Endodermal cell (in vitro differentiated cells): ENCODE data around the gene LRRC73. TPM values are rescaled to one million over a fixed set of nuclear protein-coding genes. Genes with fewer than 3 reads are reported as not detected.
"Not testable (repeated sequence)": the region's sequence is repeated elsewhere in the genome, so short reads cannot be mapped to it uniquely, and the experiment has no call there.

ENCODE experiments used
- DNase-seq: peaks from one replicate; pipeline ENCODE4 v3.0.0-alpha.2; 2017
- H3K27ac ChIP-seq: 2 replicates; pipeline ENCODE4 v1.5.1; 2013; ENCODE audit warnings: mild to moderate bottlenecking, low read depth, low read length, moderate library complexity
- H3K27me3 ChIP-seq: 2 replicates; pipeline ENCODE4 v1.6.1; 2013; ENCODE audit warnings: mild to moderate bottlenecking, low read length, moderate library complexity; ENCODE audit not compliant: insufficient read depth, control insufficient read depth, poor library complexity, severe bottlenecking
- H3K36me3 ChIP-seq: 2 replicates; pipeline ENCODE4 v1.7.0; 2013; ENCODE audit warnings: mild to moderate bottlenecking, low read length, moderate library complexity; ENCODE audit not compliant: control insufficient read depth, insufficient read depth
- H3K4me1 ChIP-seq: one replicate; pipeline ENCODE4 v1.7.0; 2013; ENCODE audit warnings: low read length; ENCODE audit not compliant: control insufficient read depth, insufficient read depth
- H3K4me3 ChIP-seq: 2 replicates; pipeline ENCODE4 v1.5.1; 2013; ENCODE audit warnings: mild to moderate bottlenecking, low read length, moderate library complexity
- H3K9ac ChIP-seq: 2 replicates; pipeline ENCODE4 v1.6.1; 2013; ENCODE audit warnings: mild to moderate bottlenecking, low read length, moderate library complexity; ENCODE audit not compliant: poor library complexity, severe bottlenecking; ENCODE audit errors: extremely low read depth
- H3K9me3 ChIP-seq: 2 replicates; pipeline ENCODE4 v1.6.1; 2013; ENCODE audit warnings: mild to moderate bottlenecking, low read length, moderate library complexity; ENCODE audit not compliant: control insufficient read depth
- H3K27ac Mint-ChIP-seq: 2 replicates; pipeline ENCODE4 v1.8.0; 2020; ENCODE audit warnings: mixed read lengths
- H3K27me3 Mint-ChIP-seq: 2 replicates; pipeline ENCODE4 v1.8.0; 2021; ENCODE audit warnings: mild to moderate bottlenecking, mixed read lengths; ENCODE audit not compliant: insufficient read depth
- H3K36me3 Mint-ChIP-seq: 2 replicates; pipeline ENCODE4 v1.8.0; 2020; ENCODE audit warnings: low read depth, mixed read lengths
- H3K4me1 Mint-ChIP-seq: 2 replicates; pipeline ENCODE4 v1.8.0; 2020; ENCODE audit warnings: mixed read lengths
- H3K4me3 Mint-ChIP-seq: 2 replicates; pipeline ENCODE4 v1.8.0; 2020; ENCODE audit warnings: mild to moderate bottlenecking, moderate library complexity, mixed read lengths
- H3K9me3 Mint-ChIP-seq: 2 replicates; pipeline ENCODE4 v1.8.0; 2020; ENCODE audit warnings: mild to moderate bottlenecking, mixed read lengths
- WGBS, 2 experiments: methylation state at CpG; one replicate each; pipeline versions ENCODE4 v1.1.5 to v1.1.7; 2013; ENCODE audit warnings: missing lambda C conversion rate in 2 of 2, mixed read lengths in 1 of 2; ENCODE audit not compliant: insufficient coverage in 1 of 2, insufficient read length in 1 of 2; 5-methylcytosine and 5-hydroxymethylcytosine counted together
- long read RNA-seq, 4 experiments: library from polyadenylated mRNA in 2 of 4; library from RNA in 1 of 4; library from capped mRNA in 1 of 4; stranded (forward) in 3 of 4; unstranded in 1 of 4; transcript quantifications; one replicate each; pipeline ENCODE4 v2.0.0, GENCODE V29; 2020 to 2021; ENCODE audit warnings: inconsistent platforms in 1 of 4
- polyA plus RNA-seq, 2 experiments: library from polyadenylated mRNA; stranded (reverse); fragments of 50-300 nt; gene quantifications; one replicate each; pipeline ENCODE4 v1.2.3, GENCODE V29; 2013
- total RNA-seq, 2 donors: library from RNA; stranded (reverse); fragmentation: NEBNext Ultra II Directional in 1 of 2; extraction: Animal tissue kit (Norgen Biotek cat#: 25700) in 1 of 2; gene quantifications; 2 replicates in 1 of 2; 3 replicates in 1 of 2; pipeline ENCODE4 v1.2.1, GENCODE V29; 2021
- TF ChIP-seq, protein P1 (sequence below): fragments of 200-600 bp; sonication (generic); conservative IDR thresholded peaks from 2 replicates; pipeline ENCODE4 v1.5.0; 2021; ENCODE audit warnings: antibody characterized with exemption, mild to moderate bottlenecking

The LRRC73 gene, protein sequence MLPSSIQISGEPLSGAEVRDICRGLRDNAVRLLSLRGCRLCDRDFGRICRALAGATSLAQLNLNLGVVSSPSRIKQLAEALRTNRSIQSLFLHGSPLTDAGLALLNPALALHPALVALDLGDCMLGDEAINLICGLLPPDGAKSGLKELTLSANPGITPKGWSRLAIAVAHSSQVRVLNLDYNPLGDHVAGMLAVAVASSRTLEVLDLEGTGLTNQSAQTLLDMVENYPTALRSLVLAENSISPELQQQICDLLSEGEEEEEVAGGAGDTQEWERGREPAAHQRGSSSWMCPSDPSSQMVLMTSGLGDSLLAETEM
- total RNA-seq, result under 1 TPM; 0.46 to 0.64 TPM
- polyA plus RNA-seq (2013, experiment 1 of 2), result 1.2 TPM
- polyA plus RNA-seq (2013, experiment 2 of 2), result 1.4 TPM
- long read RNA-seq, experiment 1, result 0 reads
- long read RNA-seq, experiment 2, result 0 reads
- long read RNA-seq, experiment 3, result 0 reads
- long read RNA-seq, experiment 4, result 0 reads

DNA sequence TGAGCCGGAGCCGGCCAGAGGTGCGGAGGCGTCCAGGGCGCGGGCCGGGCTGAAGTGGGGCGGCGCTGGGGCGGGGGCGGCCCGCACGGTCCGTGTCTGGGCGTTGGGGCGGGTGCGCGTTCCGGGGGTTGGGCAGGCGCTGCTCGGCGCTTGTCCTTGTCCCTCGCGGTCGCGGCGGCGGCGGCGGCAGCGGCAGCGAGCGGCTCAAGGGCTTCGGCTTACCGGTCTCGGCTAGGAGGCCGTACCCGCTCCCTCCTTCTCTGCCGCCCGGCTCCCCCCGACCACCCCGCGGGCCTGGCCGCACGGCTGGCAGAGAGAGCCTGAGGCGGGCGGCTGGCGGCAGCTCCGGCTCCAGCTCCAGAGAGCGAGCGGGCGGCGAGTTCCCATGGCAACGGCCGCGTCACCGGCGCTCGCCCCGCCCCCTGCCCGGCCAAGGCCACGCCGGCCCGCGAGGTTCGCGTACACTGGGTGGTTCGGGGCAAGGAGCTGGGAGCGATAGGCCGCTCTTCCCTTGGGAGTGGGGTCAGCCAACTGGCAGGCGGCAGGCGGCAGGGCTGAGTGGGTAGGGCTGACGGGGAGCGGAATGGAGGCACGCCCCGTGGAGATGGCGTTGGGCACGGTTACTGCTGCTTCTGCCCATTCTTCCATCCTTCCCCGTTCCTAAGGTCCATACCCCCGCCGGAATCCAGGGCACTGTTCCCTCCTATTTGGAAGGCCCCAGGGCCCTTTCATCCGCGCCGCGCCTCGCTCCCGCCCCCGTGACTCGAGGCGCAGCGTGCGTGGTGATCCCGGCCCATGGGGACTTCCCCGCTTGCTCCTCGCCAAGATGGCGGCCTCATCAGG is at the start of gene LRRC73:
Gene LRRC73 (minus strand): TSS at position 363 of the 843 bp plus-strand sequence. CDS start 561 bp downstream, outside the sequence.
- Histone ChIP-seq H3K4me1 (no peaks in the 10 kb centered on the region), H3K36me3 (peaks cover 42% of the 10 kb centered on the region), H3K27me3 (peaks cover 23% of the 10 kb centered on the region), H3K9me3 (no peaks in the 10 kb centered on the region), H3K4me3 (peak within 1 kb of the TSS; percentile 58), H3K27ac (no peak within 1 kb of the TSS), H3K9ac (no peak within 1 kb of the TSS)
- no peaks in the 10 kb centered on the region for H3K9me3 Mint-ChIP-seq
- 14 to 46% methylated on average over 31 to 96 of the region's 96 CpGs for WGBS, 2 experiments
- H3K27ac Mint-ChIP-seq, result no peak within 1 kb of the TSS
- peaks cover 4% of the 10 kb centered on the region for H3K4me1 Mint-ChIP-seq
- peaks cover 29% of the 10 kb centered on the region for H3K36me3 Mint-ChIP-seq
- DNase-seq, result peak; percentile 94
- peaks cover 31% of the 10 kb centered on the region for H3K27me3 Mint-ChIP-seq
- H3K4me3 Mint-ChIP-seq, result peak within 1 kb of the TSS; percentile 61
- TF ChIP-seq, protein P1, sequence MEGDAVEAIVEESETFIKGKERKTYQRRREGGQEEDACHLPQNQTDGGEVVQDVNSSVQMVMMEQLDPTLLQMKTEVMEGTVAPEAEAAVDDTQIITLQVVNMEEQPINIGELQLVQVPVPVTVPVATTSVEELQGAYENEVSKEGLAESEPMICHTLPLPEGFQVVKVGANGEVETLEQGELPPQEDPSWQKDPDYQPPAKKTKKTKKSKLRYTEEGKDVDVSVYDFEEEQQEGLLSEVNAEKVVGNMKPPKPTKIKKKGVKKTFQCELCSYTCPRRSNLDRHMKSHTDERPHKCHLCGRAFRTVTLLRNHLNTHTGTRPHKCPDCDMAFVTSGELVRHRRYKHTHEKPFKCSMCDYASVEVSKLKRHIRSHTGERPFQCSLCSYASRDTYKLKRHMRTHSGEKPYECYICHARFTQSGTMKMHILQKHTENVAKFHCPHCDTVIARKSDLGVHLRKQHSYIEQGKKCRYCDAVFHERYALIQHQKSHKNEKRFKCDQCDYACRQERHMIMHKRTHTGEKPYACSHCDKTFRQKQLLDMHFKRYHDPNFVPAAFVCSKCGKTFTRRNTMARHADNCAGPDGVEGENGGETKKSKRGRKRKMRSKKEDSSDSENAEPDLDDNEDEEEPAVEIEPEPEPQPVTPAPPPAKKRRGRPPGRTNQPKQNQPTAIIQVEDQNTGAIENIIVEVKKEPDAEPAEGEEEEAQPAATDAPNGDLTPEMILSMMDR, result no peak

DNA sequence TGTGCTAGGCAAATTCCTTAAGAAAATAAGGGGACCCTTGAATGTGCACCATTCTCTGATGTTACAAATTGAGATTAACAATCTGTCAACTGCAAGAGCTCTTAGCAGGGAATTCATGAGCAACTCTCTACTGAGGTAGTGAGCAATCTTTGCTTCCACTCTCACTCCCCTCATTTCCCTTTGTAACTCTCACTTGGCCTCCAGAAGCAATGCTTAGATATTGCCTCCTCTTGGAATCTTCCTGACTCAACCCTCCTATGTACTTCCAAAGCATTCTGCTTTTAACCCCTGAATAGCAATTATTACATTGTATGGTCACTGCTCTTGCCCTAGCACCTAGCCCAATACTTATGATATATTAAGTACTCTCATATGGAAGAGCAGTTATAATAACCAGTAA is 49.2 kb upstream of the LRRC73 start:
- no peaks in the 10 kb centered on the region for H3K27me3 Mint-ChIP-seq
- no peak overlapping the region for H3K27ac ChIP-seq
- no peaks in the 10 kb centered on the region for H3K9me3 Mint-ChIP-seq
- peaks cover 90% of the 10 kb centered on the region for H3K36me3 ChIP-seq
- H3K4me3 Mint-ChIP-seq, result no peak overlapping the region
- H3K27me3 ChIP-seq, result no peaks in the 10 kb centered on the region
- no peak overlapping the region for H3K4me3 ChIP-seq
- no peaks in the 10 kb centered on the region for H3K9me3 ChIP-seq
- DNase-seq, result no peak
- no peak overlapping the region for H3K27ac Mint-ChIP-seq
- H3K9ac ChIP-seq, result no peak overlapping the region
- H3K36me3 Mint-ChIP-seq, result peaks cover 77% of the 10 kb centered on the region
- no peaks in the 10 kb centered on the region for H3K4me1 ChIP-seq
- TF ChIP-seq, protein P1, result no peak
- H3K4me1 Mint-ChIP-seq, result no peaks in the 10 kb centered on the region

DNA sequence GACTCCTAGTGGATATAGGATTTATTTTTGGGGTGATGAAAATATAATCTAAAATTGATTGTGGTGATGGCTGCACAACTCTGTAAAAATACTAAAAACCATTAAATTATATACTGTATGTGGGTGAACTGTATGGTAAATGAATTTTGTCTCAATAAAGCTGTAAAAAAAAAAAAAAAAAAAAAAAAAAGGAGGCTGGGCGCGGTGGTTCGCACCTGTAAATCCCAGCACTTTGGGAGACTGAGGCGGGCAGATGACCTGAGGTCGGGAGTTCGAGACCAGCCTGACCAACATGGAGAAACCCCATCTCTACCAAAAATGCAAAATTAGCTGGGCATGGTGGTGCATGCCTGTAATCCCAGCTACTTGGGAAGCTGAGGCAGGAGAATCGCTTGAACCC is 47.5 kb upstream of the LRRC73 start:
- H3K9ac ChIP-seq, H3K9me3 Mint-ChIP-seq, H3K4me1 Mint-ChIP-seq, DNase-seq, H3K9me3 ChIP-seq, H3K4me1 ChIP-seq, H3K4me3 ChIP-seq, H3K27ac Mint-ChIP-seq, H3K27ac ChIP-seq, H3K27me3 ChIP-seq, H3K27me3 Mint-ChIP-seq, H3K4me3 Mint-ChIP-seq: not testable (repeated sequence)
- 84% methylated on average over 7 of the region's 7 CpGs; no CpG with 5 or more reads in 1 of the 2 experiments for WGBS, 2 experiments
- H3K36me3 ChIP-seq, result peaks cover 92% of the 10 kb centered on the region
- peaks cover 83% of the 10 kb centered on the region for H3K36me3 Mint-ChIP-seq
